ENCODE results near the gene CDK8.
"Not testable (repeated sequence)": the region's sequence is repeated elsewhere in the genome, so short reads cannot be mapped to it uniquely, and the experiment has no call there.

The CDK8 gene

GRCh38 chr13:26254583-26255111 lies 718 bp downstream of the CDK8 start:
- peak; percentile 71 for DNase-seq

GRCh38 chr13:26255115-26255514 lies 1.2 kb downstream of the CDK8 start:
- DNase-seq: peak; percentile 39

GRCh38 chr13:26255691-26256277 lies 1.9 kb downstream of the CDK8 start:
- peak; percentile 41 for DNase-seq

- DNase-seq: no peak
Measured at GRCh38 chr13:26257049-26257448, 3.1 kb downstream of the CDK8 start.

GRCh38 chr13:26259634-26260033 lies 5.7 kb downstream of the CDK8 start:
- DNase-seq: no peak

- no peak for DNase-seq
Measured at GRCh38 chr13:26262156-26262555, 8.2 kb downstream of the CDK8 start.

GRCh38 chr13:26266311-26266710 lies 12.4 kb downstream of the CDK8 start:
- no peak for DNase-seq

GRCh38 chr13:26270707-26271106 lies 16.8 kb downstream of the CDK8 start:
- no peak for DNase-seq

GRCh38 chr13:26272621-26273020 lies 18.7 kb downstream of the CDK8 start:
- no peak for DNase-seq

- no peak for DNase-seq
Measured at GRCh38 chr13:26280295-26280694, 26.4 kb downstream of the CDK8 start.

GRCh38 chr13:26280822-26281221 lies 26.9 kb downstream of the CDK8 start:
- no peak for DNase-seq

GRCh38 chr13:26285911-26286310 lies 32.0 kb downstream of the CDK8 start:
- not testable (repeated sequence) for DNase-seq

- not testable (repeated sequence) for DNase-seq
Measured at GRCh38 chr13:26288838-26289237, 34.9 kb downstream of the CDK8 start.

- no peak for DNase-seq
Measured at GRCh38 chr13:26295812-26296211, 41.9 kb downstream of the CDK8 start.

GRCh38 chr13:26299168-26299750 lies 45.3 kb downstream of the CDK8 start:
- no peak for DNase-seq

- no peak for DNase-seq
Measured at GRCh38 chr13:26300140-26300539, 46.2 kb downstream of the CDK8 start.

GRCh38 chr13:26305676-26306075 lies 51.7 kb downstream of the CDK8 start:
- no peak for DNase-seq

GRCh38 chr13:26307701-26308100 lies 53.8 kb downstream of the CDK8 start:
- DNase-seq: no peak

GRCh38 chr13:26308250-26308649 lies 54.3 kb downstream of the CDK8 start:
- DNase-seq: no peak

GRCh38 chr13:26308836-26309235 lies 54.9 kb downstream of the CDK8 start:
- no peak for DNase-seq

- no peak for DNase-seq
Measured at GRCh38 chr13:26310003-26310402, 56.1 kb downstream of the CDK8 start.

- DNase-seq: no peak
Measured at GRCh38 chr13:26310470-26310869, 56.5 kb downstream of the CDK8 start.

GRCh38 chr13:26312019-26312418 lies 58.1 kb downstream of the CDK8 start:
- not testable (repeated sequence) for DNase-seq

- not testable (repeated sequence) for DNase-seq
Measured at GRCh38 chr13:26316095-26316494, 62.2 kb downstream of the CDK8 start.

- no peak for DNase-seq
Measured at GRCh38 chr13:26320766-26321165, 66.8 kb downstream of the CDK8 start.
